Measurements from ENCODE around the gene AK8. TPM values are rescaled to one million over a fixed set of nuclear protein-coding genes. Genes with fewer than 3 reads are reported as not detected.

AK8 gene
- total RNA-seq, 1 experiment from 2014 or later = not detected

GRCh38 chr9:132875159-132875558, 2.9 kb downstream of the AK8 start:
- TF ChIP-seq CTCF (conservative IDR thresholded peaks at IDR 0.05; ENCODE audit: low read depth, low read length) = no peak
- TF ChIP-seq EZH2 (IDR thresholded peaks at IDR 0.05; ENCODE audit: borderline replicate concordance, low read depth, low read length, poor library complexity, severe bottlenecking) = no peak
- H3K27ac ChIP-seq (ENCODE audit: low read depth, low read length, poor library complexity, severe bottlenecking) = no peak overlapping the region
- no peaks in the 10 kb centered on the region for H3K27me3 ChIP-seq (replicated peaks; ENCODE audit: insufficient read depth, low read depth, low read length, poor library complexity)
- H3K4me1 ChIP-seq (ENCODE audit: insufficient read depth, low read length, poor library complexity, severe bottlenecking) = no peaks in the 10 kb centered on the region
- DNase-seq (ENCODE audit: low spot score) = no peak
- POLR2A ChIA-PET (ENCODE audit: low non-redundant PET) = no interaction called here
- H3K9me3 ChIP-seq (ENCODE audit: low read depth, low read length, poor library complexity, severe bottlenecking) = no peaks in the 10 kb centered on the region
- H3K4me3 ChIP-seq (ENCODE audit: low read depth, low read length, poor library complexity, severe bottlenecking) = no peak overlapping the region
- BruUV-seq (replicated peaks) = no TSS peak
- no peaks in the 10 kb centered on the region for H3K36me3 ChIP-seq (ENCODE audit: insufficient read depth, low read length, poor library complexity, severe bottlenecking)
- CTCF ChIA-PET = no interaction called here
- intact Hi-C loops (cut with micrococcal nuclease; ENCODE audit: unreplicated experiment) = no loop called here

GRCh38 chr9:132873403-132873802, 4.7 kb downstream of the AK8 start:
- no TSS peak for BruUV-seq (replicated peaks)
- Histone ChIP-seq H3K4me1 (ENCODE audit: insufficient read depth, low read length, poor library complexity, severe bottlenecking) (no peaks in the 10 kb centered on the region), H3K27me3 (replicated peaks; ENCODE audit: insufficient read depth, low read depth, low read length, poor library complexity) (no peaks in the 10 kb centered on the region), H3K9me3 (ENCODE audit: low read depth, low read length, poor library complexity, severe bottlenecking) (no peaks in the 10 kb centered on the region), H3K4me3 (ENCODE audit: low read depth, low read length, poor library complexity, severe bottlenecking) (no peak overlapping the region), H3K27ac (ENCODE audit: low read depth, low read length, poor library complexity, severe bottlenecking) (no peak overlapping the region), H3K36me3 (ENCODE audit: insufficient read depth, low read length, poor library complexity, severe bottlenecking) (no peaks in the 10 kb centered on the region)
- CTCF ChIA-PET = no interaction called here
- no peak for TF ChIP-seq EZH2 (IDR thresholded peaks at IDR 0.05; ENCODE audit: borderline replicate concordance, low read depth, low read length, poor library complexity, severe bottlenecking)
- no peak for TF ChIP-seq CTCF (conservative IDR thresholded peaks at IDR 0.05; ENCODE audit: low read depth, low read length)
- no peak for DNase-seq (ENCODE audit: low spot score)
- intact Hi-C loops (cut with micrococcal nuclease; ENCODE audit: unreplicated experiment) = no loop called here
- POLR2A ChIA-PET (ENCODE audit: low non-redundant PET) = no interaction called here

GRCh38 chr9:132869266-132869665, 8.8 kb downstream of the AK8 start:
- intact Hi-C loops (cut with micrococcal nuclease; ENCODE audit: unreplicated experiment) = no loop called here
- no peak overlapping the region for H3K27ac ChIP-seq (ENCODE audit: low read depth, low read length, poor library complexity, severe bottlenecking)
- POLR2A ChIA-PET (ENCODE audit: low non-redundant PET) = interaction anchor here (0.7 kb wide), 1 partner anchor 282 kb away, joined by 3 read pairs; no protein-coding TSS in a partner anchor
- no peaks in the 10 kb centered on the region for H3K27me3 ChIP-seq (replicated peaks; ENCODE audit: insufficient read depth, low read depth, low read length, poor library complexity)
- H3K4me1 ChIP-seq (ENCODE audit: insufficient read depth, low read length, poor library complexity, severe bottlenecking) = no peaks in the 10 kb centered on the region
- TF ChIP-seq CTCF (conservative IDR thresholded peaks at IDR 0.05; ENCODE audit: low read depth, low read length) = no peak
- no peak for TF ChIP-seq EZH2 (IDR thresholded peaks at IDR 0.05; ENCODE audit: borderline replicate concordance, low read depth, low read length, poor library complexity, severe bottlenecking)
- no peak overlapping the region for H3K4me3 ChIP-seq (ENCODE audit: low read depth, low read length, poor library complexity, severe bottlenecking)
- H3K36me3 ChIP-seq (ENCODE audit: insufficient read depth, low read length, poor library complexity, severe bottlenecking) = no peaks in the 10 kb centered on the region
- CTCF ChIA-PET = no interaction called here
- no TSS peak for BruUV-seq (replicated peaks)
- H3K9me3 ChIP-seq (ENCODE audit: low read depth, low read length, poor library complexity, severe bottlenecking) = no peaks in the 10 kb centered on the region
- DNase-seq (ENCODE audit: low spot score) = no peak
